Ovary (tissue), 3 donors: ENCODE data around the gene GNAS-AS1.

Experiments used
- POLR2A ChIP-seq: fragments of 450-650 bp; IDR thresholded peaks from one replicate; pipeline ENCODE4 v1.6.1; 2017; ENCODE audit warnings: antibody characterized with exemption, mild to moderate bottlenecking, moderate library complexity
- TF ChIP-seq, protein P1 (sequence below), 3 donors: fragments of 450-650 bp in 2 of 3; fragments of 200-600 bp in 1 of 3; IDR thresholded peaks; one replicate each; pipeline versions ENCODE4 v1.5.1 to v1.8.0; 2016 to 2022; ENCODE audit warnings: antibody characterized with exemption in 3 of 3, mild to moderate bottlenecking in 1 of 3
- donor health status: DM: no; HTN: no; CAD: no.

DNA sequence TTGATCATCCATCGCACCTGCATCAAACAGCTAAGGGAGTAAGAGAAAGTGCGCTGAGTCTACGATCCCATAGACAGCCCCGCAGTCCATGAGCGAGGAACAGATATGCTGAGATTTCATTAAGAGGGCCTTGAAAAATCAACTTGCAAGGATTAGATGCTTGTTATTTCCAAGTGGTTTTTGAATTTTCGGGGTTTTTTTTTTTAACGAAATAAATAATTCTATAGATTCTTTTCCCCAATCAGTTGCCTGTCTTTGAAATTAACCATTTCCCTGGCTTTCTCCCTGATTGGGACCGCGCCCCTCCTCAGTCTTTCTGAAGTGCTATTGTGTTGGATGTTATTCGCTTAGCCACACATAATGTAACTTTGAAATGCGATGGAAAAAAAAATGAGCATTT is 48.6 kb downstream of the GNAS-AS1 start:
- TF ChIP-seq, protein P1, sequence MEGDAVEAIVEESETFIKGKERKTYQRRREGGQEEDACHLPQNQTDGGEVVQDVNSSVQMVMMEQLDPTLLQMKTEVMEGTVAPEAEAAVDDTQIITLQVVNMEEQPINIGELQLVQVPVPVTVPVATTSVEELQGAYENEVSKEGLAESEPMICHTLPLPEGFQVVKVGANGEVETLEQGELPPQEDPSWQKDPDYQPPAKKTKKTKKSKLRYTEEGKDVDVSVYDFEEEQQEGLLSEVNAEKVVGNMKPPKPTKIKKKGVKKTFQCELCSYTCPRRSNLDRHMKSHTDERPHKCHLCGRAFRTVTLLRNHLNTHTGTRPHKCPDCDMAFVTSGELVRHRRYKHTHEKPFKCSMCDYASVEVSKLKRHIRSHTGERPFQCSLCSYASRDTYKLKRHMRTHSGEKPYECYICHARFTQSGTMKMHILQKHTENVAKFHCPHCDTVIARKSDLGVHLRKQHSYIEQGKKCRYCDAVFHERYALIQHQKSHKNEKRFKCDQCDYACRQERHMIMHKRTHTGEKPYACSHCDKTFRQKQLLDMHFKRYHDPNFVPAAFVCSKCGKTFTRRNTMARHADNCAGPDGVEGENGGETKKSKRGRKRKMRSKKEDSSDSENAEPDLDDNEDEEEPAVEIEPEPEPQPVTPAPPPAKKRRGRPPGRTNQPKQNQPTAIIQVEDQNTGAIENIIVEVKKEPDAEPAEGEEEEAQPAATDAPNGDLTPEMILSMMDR (IDR thresholded peaks at IDR 0.05), result no peak
- TF ChIP-seq POLR2A, result no peak
